HG03039 (cell line): Measurements from ENCODE around the gene AP3B1.
"Not testable (repeated sequence)": the region's sequence is repeated elsewhere in the genome, so short reads cannot be mapped to it uniquely, and the experiment has no call there.

Source experiments
- ATAC-seq: cut with Tn5 transposase; IDR thresholded peaks from one replicate; pipeline ENCODE4 v1.9.1; 2021; ENCODE audit warnings: mild to moderate bottlenecking, moderate library complexity; ENCODE audit not compliant: unreplicated experiment

Gene AP3B1

DNA sequence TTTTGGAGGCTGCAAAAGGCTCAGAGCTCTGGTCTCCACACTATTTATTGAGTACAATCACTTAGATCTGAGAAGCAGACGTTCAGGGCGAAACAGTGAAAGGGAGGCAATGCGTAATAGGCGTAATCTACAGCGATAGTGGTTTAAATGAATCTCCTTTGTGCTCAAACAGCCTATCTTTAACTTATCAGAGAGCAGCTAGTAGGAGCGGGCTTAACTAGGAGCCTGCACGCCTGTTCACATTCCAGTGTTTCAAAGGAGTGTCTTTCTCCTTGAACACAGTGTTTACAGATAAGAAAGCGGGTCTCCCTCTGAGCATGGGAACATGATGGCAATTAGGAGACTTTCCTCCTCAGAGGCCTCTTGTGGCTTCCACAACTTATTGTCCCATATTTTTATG lies 49.4 kb downstream of the AP3B1 start:
- no peak for ATAC-seq

DNA sequence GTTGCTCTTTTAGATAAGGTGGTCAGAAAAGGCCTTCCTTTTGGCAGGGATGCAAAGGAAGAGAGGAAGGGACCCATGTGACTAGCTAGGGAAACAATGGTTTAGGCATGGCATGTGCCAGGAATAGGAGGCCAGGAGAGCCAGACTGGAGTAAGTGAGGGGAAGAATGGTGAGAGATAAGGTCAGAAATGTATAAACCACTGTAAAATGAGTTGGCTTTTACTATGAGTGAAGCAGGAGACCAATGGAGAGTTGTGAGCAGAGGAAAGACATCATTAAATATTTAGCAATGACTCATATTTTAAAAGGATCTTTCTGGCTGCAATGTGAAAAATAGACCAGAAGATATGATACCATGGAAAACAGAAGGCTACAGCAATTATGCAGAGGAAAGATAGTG lies 50.9 kb downstream of the AP3B1 start:
- no peak for ATAC-seq

DNA sequence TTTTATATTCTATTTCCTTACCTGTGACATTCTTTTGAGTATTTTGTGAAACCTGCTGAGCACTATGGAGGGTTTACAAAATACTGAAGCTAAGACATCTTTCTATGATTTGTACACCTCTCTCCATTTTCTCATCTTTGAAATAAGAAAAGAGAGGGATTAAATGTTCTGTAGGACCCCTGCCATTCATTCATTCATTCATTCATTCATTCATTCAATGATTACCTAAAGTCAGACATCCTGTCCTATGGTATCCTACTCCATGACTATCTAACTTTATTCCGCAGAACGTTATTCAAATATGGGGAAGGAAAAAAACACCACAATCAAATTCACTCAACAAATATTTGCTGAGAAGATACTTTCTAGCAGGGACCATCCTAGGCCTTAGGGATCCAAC lies 51.4 kb downstream of the AP3B1 start:
- ATAC-seq, result no peak

DNA sequence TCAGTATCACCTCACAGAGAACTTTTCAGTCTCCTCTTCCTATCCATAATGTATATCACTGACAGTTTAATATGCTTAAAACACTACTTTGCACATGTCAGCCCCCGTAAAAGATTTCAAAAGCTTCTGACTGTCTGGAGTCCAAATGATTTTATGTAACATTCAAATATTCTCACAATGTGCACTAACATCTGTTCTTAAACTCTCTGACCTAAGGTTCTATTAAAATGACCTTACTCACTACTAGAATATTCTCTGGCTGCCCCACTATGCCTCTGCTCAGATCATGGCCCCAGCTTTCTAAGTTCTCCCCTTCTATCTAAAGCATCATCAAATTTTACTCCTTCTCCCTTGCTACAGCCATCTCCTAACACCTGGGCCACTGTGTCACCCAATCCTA lies 52.5 kb downstream of the AP3B1 start:
- ATAC-seq, result no peak

DNA sequence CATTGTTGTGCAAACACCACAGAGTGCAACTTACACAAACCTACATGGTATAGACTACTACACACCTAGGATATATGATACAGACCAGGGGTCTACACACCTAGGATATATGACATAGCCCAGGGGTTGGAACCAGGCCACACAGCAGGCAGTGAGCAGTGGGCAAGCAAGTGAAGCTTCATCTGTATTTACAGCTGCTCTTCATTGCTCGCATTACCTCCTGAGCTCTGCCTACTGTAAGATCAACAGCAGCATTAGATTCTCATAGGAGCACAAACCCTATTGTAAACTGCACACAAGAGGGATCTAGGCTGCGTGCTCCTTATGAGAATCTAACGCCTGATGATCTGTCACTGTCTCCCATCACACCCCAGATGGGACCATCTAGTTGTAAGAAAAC lies 56.6 kb downstream of the AP3B1 start:
- no peak for ATAC-seq

DNA sequence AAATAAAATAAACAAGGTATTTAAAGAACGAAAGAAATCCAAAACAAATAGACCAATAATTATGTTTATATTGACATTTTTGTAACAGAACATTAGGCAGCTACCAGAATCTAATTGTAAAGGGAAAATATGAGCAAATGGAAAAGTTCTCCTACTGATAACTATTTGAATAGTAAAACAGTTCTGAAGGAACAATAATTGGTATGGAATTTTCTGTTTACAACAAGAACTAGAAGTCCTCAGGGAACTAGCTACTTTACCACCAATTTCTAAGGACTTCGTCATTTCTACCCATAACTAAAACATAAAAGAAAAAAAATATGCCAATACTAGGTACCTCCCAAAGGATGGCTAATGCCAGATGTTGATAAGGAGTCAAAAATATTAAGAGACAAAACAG lies 58.5 kb downstream of the AP3B1 start:
- no peak for ATAC-seq

DNA sequence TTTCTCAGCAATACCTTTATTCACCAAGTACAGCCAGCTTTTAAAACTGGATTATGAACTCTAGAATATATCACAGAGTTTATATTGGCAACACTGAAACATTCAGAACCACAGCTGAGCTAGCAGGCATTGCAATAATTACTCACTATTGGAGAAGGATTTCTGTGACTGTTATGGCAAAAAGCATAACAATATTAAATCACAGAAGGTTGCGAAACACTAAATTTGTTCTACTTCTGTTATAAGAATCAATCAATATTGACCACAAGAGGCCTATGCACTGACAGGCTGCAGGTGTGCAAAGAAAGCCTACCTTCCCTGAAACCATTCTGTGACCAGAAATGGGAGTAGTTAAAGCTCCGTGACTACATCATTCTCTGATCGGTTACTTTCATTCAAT lies 59.2 kb downstream of the AP3B1 start:
- ATAC-seq, result no peak

DNA sequence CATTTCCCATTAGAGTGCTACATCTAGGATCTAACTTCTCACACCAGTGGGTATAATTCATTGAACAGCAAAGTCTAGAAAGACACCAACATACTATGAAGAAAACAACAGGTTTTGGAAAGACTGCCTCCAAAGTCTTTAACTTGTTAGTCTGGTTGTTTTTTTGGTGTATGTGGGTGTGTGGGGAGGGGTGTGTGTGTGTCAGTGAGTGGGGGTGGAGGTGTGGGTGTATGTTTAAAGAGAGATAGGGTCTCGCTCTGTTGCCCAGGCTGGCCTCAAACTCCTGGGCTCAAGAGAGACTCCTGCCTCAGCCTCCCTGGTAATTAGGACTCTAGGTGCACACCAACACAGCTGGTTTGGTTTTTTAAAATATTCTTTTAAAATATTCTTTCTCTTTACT lies 59.7 kb downstream of the AP3B1 start:
- no peak for ATAC-seq

DNA sequence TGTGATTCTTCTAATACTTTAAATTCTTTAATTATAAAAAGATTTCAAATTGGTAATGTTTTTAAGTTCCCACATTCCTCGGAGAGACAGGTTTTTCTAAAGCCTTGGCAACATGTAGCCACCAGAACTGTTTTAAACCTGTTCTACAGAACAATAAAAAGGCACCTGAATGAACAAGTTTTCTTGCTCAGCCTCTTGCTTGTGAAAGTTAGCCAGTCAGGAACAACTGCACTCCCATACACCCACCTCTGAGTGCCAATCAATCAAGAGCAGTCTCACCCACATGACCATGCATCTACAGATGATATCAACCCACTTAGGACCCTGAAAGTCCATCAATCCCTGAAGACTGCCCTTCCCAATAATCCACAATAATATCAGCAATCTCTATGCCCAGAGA lies 62.3 kb downstream of the AP3B1 start:
- no peak for ATAC-seq

DNA sequence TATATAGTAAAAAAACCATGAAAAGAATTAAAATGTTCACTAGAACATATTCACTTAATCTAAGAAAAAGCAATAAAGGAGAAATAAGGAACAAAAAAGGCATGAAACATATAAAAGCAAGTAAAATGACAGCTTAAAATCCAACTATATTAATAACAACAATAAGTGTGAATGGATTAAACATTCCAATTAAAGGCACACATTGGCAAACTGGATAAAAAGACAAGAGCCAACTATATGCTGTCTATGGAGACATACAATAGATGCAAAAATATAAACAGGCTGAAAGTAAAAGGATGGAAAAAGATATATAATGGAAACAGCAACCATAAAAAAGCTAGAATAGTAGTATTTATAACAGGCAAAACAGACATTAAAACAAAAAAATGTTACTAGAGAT lies 70.1 kb downstream of the AP3B1 start:
- no peak for ATAC-seq

DNA sequence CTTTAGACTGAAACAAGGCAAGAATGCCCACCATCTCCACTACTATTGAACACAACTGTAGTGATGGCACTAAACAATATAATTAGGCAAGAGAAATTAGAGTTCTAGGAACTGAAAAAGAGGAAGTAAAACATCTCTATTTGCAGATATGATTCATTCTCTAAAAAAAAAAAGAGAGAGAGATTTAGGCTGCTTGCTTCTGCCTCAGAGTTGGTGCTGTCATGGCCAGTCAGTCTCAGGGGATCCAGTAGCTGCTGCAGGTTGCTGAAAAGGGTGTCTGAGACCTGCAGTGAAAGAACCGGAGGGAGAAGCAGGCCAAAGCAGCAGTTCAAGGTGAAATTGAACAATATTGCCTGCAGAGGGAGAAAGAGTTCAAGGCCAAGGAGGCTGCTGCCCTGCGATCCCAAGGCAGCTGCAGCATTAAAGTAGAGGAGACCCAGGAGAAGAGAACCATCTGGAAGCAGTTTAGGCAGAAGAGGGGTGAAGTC lies 72.5 kb downstream of the AP3B1 start:
- peak; percentile 98 for ATAC-seq

DNA sequence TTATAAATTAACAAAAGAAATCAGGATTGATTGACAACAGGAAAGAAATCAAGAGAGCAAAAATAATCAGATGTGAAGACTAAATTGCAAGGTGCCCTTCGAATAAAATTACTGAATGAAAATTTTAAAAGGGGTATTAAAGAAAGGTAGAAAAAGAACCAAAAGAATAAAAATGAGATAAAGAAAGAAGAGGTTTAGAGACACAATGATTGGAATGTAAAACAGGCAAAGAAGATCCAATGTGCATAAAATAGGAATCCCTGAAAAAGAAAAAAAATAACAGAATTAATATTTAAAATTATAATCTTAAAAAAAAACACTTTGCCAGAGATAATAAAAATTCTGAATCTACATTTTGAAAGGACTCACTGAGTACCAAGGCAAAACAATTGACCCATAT lies 73.0 kb downstream of the AP3B1 start:
- no peak for ATAC-seq

DNA sequence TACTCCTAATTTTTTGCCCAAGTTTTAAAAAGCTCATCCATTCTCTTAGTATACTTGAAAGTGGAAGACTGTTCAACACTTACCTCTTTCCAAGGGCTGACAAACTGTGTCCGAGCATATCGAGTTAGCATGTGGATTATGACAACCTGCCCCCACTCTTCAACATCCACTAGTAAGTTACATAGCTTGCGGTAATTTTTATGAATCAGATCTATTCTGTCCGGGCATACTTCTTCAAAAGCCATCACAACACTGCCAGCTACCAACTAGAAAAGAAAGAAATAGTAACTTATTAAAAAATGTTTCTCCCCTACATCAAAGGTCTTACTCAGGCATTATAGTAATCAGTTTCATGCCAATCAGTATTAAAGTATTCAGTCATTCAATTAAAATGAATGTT lies 78.5 kb downstream of the AP3B1 start:
- ATAC-seq, result no peak

DNA sequence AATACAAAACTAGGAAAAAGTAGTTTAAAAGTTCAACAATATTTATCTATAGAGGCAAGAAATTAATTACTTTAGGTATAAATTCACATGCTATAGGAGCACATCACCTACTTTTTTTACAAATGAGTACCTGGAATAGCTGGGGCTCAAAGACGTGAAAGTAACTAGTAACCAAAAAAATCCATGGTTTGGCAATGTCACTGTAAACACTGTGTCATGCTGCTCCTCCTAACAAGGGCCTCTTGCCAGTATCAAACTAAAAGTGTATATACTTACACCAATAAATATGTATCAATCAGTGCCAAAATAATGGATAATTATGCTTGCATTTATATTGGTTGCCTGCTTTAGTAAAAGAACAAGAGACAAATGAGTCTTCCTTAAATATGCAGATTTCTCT lies 78.9 kb downstream of the AP3B1 start:
- ATAC-seq, result no peak

DNA sequence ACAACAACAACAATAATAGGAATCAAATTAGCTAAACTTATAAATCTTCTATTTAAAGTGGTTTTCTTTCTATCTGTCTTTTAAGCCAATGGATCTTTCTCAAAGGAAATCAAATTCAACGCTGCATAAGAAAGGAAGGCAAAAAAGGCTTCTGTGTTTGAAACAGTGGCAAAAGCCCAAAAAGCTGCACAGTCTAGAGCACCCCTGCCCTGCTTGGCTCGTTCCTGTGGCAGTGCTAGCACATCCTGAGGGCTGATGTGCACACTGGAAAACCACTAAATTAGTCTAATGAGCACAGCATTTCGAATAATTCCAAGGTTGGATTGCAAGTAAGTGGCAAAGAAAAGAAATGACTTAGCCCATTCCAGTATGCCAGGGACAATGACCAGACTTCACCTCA lies 80.7 kb downstream of the AP3B1 start:
- ATAC-seq, result no peak

DNA sequence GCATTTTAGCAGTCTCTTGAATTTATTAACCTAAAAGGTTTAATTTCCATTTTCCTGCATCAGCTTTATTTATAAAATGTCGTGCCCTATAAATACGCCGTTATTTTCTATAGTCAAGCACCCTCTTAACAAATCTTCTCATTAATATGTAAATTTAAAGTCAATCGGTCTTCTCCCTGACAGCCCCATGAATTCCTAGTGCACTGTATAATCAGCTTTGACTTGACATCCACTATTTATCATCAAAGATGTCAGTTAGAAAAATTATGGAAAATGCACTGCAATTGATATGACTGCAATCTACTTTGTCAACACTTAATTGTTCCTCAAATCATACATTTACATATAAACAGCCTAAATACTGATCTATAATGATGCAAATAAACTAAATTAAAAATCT lies 83.4 kb downstream of the AP3B1 start:
- ATAC-seq, result no peak

DNA sequence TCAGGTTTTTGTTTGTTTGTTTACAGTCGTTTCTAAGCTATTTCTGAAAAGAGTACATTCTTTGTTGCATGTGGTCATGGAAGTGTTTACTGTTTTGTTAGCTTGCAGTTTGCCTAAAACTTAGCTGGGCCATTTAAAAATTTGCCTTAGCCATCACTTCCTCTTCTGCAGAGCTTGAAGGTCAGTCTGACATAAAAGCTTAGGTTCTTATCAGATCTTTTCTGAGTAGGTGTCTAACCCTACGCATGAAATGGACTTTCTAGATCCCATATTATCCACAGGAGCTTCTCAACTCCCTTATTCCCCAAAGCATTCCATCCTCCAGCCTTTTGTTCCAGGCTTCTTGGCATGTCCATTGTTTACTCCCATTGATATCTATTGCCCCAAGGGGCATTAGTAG lies 90.3 kb downstream of the AP3B1 start:
- no peak for ATAC-seq

DNA sequence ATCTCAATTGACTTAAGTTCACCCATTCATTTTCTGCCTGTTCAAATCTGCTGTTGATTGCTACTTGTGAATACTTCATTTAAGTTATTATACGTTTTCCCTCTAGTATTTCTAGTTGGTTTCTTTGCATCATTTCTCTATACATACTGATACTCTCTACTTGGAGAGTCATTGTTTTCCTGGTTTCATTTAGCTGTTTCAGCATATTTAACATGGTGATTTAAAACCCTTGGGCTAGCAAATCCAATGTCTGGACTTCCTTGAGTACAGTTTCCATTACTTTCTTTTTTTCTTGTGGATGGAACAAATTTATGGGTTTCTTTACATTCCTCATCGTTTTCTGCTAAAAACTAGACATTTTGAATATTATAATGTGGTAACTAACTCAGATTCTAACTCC lies 90.7 kb downstream of the AP3B1 start:
- no peak for ATAC-seq

DNA sequence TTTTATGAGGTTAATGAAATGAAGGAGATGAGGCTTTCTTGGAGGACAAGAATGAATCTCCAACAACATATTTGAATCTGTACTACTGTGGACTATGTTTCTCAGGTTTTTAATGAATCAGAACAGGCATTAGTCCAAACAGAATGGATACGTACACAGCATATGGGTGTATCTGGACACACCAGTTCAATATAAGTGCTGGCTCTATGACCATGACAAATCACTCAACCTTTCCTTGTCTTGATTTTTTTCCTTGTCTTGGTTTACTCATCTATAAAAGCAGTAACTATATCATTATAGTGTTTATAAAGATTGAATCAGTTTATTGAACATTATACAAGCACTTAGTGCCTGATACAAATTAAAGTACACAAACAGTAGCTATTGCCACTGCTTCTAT lies 104.1 kb downstream of the AP3B1 start:
- no peak for ATAC-seq

DNA sequence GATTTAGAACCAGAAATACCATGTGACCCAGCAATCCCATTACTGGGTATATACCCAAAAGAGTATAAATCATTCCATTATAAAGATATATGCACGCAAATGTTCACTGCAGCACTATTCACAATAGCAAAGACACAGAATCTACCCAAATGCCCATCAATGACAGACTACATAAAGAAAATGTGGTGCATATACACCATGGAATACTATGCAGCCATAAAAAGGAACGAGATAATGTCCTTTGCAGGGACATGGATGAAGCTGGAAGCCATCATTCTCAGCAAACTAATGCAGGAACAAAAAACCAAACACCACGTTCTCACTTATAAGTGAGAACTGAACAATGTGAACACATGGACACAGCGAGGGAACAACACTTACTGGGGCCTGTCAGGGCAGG lies 105.8 kb downstream of the AP3B1 start:
- not testable (repeated sequence) for ATAC-seq

DNA sequence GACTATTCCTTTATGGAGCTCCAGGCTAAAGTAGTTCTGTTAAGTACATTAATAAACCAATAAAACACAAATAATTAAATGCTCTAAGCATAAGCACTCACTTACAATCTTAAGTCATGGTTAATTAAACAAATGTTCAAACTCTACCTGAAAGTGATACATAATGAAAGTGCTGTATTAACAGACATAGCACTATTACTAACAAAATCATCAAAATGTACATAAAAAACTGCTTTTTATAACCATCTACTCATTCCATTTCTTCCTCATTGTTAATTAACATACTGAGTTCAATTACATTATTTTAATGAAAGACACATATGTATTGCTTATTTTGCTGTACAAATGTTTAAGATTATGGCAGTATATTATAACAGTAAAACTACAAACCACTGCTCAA lies 107.3 kb downstream of the AP3B1 start:
- no peak for ATAC-seq

DNA sequence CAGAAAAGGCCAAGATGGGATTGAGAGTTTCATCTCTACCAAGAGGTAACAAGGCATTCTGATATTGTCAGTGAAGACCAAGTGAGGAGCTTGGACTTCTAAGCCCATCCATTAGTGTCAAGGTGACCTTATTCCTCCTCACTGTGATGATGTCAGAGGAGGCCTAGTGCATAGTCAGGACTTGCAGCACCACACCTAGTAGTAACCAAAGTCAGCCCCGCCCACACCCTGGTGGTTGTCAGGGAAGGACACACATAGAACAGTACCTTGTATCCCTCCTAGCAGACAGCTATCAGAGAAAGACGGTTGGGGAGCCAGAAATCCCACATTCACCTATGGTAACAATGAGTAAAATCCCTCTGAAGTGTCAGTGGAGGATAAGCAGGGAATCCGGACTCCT lies 111.7 kb downstream of the AP3B1 start:
- no peak for ATAC-seq

DNA sequence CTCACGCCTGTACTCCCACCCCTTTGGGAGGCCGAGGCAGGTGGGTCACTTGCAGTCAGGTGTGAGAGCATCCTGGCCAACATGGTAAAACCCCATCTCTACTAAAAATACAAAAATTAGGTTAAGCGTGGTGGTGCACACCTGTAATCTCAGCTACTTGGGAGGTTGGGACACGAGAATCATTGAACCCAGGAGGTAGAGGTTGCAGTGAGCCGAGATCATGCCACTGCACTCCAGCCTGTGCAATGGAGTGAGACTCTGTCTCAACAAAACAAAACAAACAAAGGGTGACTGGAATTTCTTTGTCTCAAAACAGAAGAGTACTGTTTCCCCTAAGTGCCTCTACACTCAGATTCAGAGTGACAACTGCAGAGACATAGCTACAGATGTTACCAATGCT lies 116.1 kb downstream of the AP3B1 start:
- no peak for ATAC-seq

DNA sequence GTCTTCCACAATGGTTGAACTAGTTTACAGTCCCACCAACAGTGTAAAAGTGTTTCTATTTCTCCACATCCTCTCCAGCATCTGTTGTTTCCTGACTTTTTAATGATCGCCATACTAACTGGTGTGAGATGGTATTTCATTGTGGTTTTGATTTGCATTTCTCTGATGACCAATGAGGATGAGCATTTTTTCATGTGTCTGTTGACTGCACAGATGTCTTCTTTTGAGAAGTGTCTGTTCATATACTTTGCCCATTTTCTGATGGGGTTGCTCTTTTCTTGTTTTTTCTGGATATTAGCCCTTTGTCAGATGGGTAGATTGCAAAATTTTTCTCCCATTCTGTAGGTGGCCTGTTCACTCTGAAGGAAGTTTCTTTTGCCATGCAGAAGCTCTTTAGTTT lies 124.2 kb downstream of the AP3B1 start:
- not testable (repeated sequence) for ATAC-seq
